ENCODE data around the gene WNT3.

The WNT3 gene

GRCh38 chr17:46833840-46834208, 15.3 kb upstream of the WNT3 start:
- no peak for DNase-seq

- no peak for DNase-seq
Measured at GRCh38 chr17:46832945-46833839, 14.7 kb upstream of the WNT3 start.

GRCh38 chr17:46832331-46832821, 13.9 kb upstream of the WNT3 start:
- no peak for DNase-seq

GRCh38 chr17:46831573-46832330, 13.3 kb upstream of the WNT3 start:
- DNase-seq = no peak

GRCh38 chr17:46827274-46827673, 8.8 kb upstream of the WNT3 start:
- DNase-seq = no peak

GRCh38 chr17:46826116-46826515, 7.6 kb upstream of the WNT3 start:
- no peak for DNase-seq

GRCh38 chr17:46823657-46824056, 5.2 kb upstream of the WNT3 start:
- no peak for DNase-seq

- no peak for DNase-seq
Measured at GRCh38 chr17:46822388-46822921, 4.0 kb upstream of the WNT3 start.

- no peak for DNase-seq
Measured at GRCh38 chr17:46821482-46822387, 3.2 kb upstream of the WNT3 start.

- DNase-seq = no peak
Measured at GRCh38 chr17:46820592-46821450, 2.3 kb upstream of the WNT3 start.

- DNase-seq = no peak
Measured at GRCh38 chr17:46819906-46820351, 1.4 kb upstream of the WNT3 start.

GRCh38 chr17:46818929-46819859, 702 bp upstream of the WNT3 start:
- no peak for DNase-seq

- no peak for DNase-seq
Measured at GRCh38 chr17:46817901-46818209, 637 bp downstream of the WNT3 start.

GRCh38 chr17:46817151-46817900, 1.2 kb downstream of the WNT3 start:
- DNase-seq = no peak

- no peak for DNase-seq
Measured at GRCh38 chr17:46815474-46816353, 2.8 kb downstream of the WNT3 start.

- no peak for DNase-seq
Measured at GRCh38 chr17:46814446-46814845, 4.0 kb downstream of the WNT3 start.

- no peak for DNase-seq
Measured at GRCh38 chr17:46813920-46814319, 4.6 kb downstream of the WNT3 start.

GRCh38 chr17:46812624-46813318, 5.7 kb downstream of the WNT3 start:
- no peak for DNase-seq
